Suprapubic skin (tissue), 4 donors: Measurements from ENCODE around the gene TCEAL9.

Experiments
- CTCF ChIP-seq, 2 donors: fragments of 200-600 bp in 1 of 2; fragments of 450-650 bp in 1 of 2; sonication (generic) in 1 of 2; IDR thresholded peaks; one replicate each; pipeline ENCODE4 v1.5.1; 2016 to 2019; ENCODE audit warnings: antibody characterized with exemption in 2 of 2, mild to moderate bottlenecking in 1 of 2, moderate library complexity in 1 of 2
- EP300 ChIP-seq: sonication (generic); formaldehyde crosslinking; IDR thresholded peaks from one replicate; pipeline ENCODE4 v1.6.1; 2017; ENCODE audit warnings: antibody characterized with exemption
- POLR2A ChIP-seq, 2 donors: fragments of 450-650 bp; IDR thresholded peaks; one replicate each; pipeline ENCODE4 v1.6.1; 2017; ENCODE audit warnings: antibody characterized with exemption in 2 of 2, mild to moderate bottlenecking in 2 of 2, moderate library complexity in 2 of 2
- POLR2AphosphoS5 ChIP-seq, 3 donors: sonication (generic); formaldehyde crosslinking; IDR thresholded peaks; one replicate each; pipeline ENCODE4 v1.6.1; 2017; ENCODE audit warnings: antibody characterized with exemption in 3 of 3

GRCh38 chrX:103310555-103311398, 45.5 kb upstream of the TCEAL9 start, which contains the start of gene BEX2:
- TF ChIP-seq CTCF (IDR thresholded peaks at IDR 0.05) = no peak
- TF ChIP-seq POLR2AphosphoS5 (IDR thresholded peaks at IDR 0.05) = no peak
- no peak for TF ChIP-seq EP300
- no peak for TF ChIP-seq POLR2A (IDR thresholded peaks at IDR 0.05)
